GM21367 (cell line): ENCODE results near the gene OR10A6.

Experiments
- ATAC-seq: cut with Tn5 transposase; IDR thresholded peaks from one replicate; pipeline ENCODE4 v1.9.1; 2021; ENCODE audit not compliant: unreplicated experiment

Gene OR10A6

GRCh38 chr11:7931168-7931567 is at the start of gene OR10A6:
OR10A6 (minus strand) TSS chr11:7931268; CDS start chr11:7928662, 2,606 bp downstream.
- ATAC-seq = no peak

GRCh38 chr11:7977232-7977917 is 46.3 kb upstream of the OR10A6 start:
- ATAC-seq = no peak

GRCh38 chr11:7974668-7975067 is 43.6 kb upstream of the OR10A6 start:
- no peak for ATAC-seq

DNA sequence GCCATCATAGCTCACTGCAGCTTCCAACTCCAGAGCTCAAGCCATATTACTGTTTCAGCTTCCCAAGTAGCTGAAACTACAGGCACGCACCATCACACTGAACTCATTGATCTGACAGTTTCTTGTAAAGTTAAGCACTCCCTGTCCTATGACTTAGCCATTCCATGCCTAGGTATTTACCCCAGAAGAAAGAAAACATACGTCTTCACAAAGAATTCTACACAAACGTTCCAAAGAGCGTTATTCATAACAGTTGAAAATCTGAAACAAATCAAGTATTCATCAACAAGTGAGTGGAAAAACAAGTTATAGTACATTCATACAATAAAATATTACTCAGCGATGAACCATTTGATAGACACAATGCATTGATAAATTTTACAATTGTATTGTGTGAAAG is 41.9 kb upstream of the OR10A6 start:
- ATAC-seq = no peak

DNA sequence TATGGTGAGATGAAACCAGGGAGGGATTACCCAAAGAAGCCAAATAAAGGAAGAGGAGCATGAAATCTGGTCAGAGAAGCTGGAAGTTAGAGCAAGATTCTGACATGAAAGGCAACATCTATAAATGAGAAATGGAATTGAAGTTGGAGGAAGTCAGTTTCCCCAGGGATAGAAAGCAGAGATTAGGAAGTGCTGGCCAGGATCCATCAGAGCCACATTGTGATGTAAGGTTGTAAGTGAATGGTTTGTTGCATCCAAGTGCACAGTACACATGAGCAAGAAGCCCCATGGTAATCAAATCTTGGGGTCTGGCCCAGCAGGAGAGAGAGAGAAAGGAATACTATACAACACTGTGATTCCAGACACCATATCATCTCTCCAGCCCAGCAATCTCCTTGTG is 40.8 kb upstream of the OR10A6 start:
- no peak for ATAC-seq

GRCh38 chr11:7969756-7970646 is 38.9 kb upstream of the OR10A6 start:
- no peak for ATAC-seq

- ATAC-seq = no peak
Measured at GRCh38 chr11:7968686-7969085, 37.6 kb upstream of the OR10A6 start.

DNA sequence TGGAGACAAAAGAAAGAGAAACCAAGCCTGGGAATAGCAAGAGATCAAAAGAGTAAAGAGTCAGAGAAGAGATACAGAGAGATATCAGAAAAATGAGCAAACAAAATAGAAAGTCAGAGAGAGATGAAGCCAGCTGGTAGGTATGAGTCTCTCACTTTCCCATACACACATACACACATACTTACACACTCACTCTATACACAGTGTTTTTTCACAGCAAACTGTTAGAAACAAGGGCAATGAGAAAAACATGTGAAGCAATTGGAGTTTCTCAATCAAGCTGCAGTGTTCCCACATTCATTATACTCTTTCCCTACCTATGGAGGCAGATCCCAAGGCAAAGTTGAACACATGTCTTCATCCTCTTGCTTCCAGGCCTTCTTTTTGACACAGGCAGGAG is 36.8 kb upstream of the OR10A6 start:
- no peak for ATAC-seq

DNA sequence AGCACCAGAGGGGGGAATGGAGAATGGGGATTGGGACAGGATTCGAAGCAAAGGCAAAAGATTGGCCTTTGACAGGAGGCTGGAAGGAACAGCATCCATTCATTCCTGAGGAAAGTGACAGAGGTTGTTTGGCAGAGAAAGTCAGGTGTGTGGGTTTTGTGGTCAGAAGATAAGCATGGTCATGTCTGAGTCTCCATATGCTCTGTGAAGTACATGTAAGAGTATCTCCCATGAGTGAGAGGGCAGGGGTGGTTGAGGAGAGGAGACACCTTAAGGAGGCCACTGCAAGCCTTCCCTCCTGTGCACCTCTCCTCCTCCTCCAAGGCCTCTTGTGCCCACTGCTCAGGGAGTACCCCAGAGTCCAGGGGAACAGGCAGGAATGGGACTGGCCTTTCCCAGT is 36.0 kb upstream of the OR10A6 start:
- no peak for ATAC-seq

- ATAC-seq = no peak
Measured at GRCh38 chr11:7965386-7965785, 34.3 kb upstream of the OR10A6 start, which contains the start of gene NLRP10. NLRP10 (minus strand) TSS chr11:7965447; CDS start chr11:7963495, 1,952 bp downstream.

DNA sequence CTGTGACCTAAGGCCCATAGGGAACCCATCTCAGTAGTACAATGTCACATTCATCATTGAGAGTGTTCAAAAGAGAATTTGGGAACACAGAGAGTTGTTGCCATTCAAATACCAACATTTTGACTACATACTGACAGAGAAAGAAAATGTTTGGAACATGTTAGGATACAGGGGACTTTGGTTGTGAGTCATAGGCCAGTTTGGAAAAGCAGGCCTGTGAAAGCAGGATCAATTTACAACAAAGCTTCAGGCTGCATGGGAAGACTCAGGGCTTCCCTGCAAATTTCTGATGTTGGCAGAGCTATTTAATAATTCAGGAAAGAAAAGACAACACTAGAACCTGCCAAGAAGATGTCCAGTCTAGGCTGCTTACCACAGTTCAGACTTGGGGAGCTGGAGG is 33.8 kb upstream of the OR10A6 start:
- ATAC-seq = no peak

DNA sequence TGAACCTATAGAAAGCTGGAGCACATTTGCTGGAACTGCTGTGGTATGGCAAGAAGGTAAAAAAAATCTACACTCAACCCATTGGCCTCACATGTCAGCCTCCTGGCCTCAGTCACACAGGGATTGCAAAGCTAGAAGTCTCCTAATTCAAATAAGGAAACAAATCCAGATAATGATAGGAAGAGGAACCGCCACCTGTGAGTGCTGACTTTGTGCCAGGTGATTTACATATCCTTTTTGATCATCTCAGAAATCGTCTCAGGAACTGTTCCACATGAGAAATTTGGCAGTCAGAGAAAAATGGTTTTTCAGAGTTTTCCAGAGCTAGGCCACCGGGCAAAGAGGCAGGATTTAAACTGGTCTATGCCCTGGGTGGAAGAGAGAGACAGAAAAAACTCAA is 33.2 kb upstream of the OR10A6 start:
- no peak for ATAC-seq

DNA sequence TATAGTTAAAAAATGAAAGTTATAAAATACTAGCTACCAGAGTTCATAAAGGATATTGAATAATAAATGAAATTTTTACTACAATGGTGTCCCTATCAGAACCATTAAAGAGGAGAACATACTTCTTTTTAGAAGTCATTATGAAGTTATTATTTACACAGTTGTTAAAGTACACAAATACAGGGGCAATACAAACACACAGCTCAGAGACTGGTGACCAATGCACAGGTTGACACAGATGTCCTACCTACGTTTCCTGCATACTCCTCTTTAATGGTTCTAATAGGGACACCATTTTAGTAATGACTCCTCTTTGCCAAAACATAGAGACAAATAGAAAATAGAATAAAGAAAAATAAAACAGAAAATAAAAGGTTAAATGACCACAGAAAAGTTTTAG is 24.1 kb upstream of the OR10A6 start:
- ATAC-seq = no peak

DNA sequence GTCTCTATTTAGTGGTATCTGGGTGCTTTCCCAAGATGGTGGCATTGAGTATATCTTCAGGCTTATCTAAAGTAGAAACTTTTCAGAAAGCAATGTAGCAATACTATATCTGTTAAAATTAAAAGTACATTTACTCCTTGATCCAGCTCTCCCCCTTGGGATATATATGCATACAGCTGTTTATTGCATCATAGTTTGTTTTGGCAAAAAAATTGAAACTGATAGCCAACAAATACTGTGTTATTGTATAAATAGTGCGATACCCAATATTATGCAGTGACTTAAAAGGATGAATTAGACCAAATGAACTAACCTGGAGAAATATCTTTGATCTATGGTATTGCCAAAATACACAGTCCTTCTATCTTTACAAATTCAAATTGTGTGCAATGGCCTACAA is 18.9 kb upstream of the OR10A6 start:
- no peak for ATAC-seq

DNA sequence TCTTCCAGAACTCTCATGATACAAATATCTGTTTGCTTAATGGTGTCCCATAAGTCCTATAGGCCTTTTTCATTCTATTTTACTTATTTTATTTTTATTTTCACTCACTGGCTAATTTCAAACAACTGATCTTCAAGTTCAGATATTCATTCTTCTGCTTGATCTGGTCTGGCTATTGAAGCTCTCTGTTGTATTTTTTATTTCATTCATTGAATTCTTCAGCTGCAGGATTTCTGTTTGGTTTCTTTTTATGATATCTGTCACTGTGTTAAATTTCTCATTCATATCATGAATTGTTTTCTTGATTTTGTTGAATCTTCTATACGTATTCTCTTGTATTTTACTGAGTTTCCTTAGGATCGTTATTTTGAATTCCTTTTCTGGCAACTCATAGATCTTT is 13.1 kb upstream of the OR10A6 start:
- ATAC-seq = no peak

GRCh38 chr11:7941608-7942007 is 10.5 kb upstream of the OR10A6 start, which contains the start of gene OR10A3:
OR10A3 (minus strand) TSS chr11:7941708; CDS start chr11:7939520, 2,188 bp downstream.
- no peak for ATAC-seq

- no peak for ATAC-seq
Measured at GRCh38 chr11:7941146-7941545, 10.1 kb upstream of the OR10A6 start.

DNA sequence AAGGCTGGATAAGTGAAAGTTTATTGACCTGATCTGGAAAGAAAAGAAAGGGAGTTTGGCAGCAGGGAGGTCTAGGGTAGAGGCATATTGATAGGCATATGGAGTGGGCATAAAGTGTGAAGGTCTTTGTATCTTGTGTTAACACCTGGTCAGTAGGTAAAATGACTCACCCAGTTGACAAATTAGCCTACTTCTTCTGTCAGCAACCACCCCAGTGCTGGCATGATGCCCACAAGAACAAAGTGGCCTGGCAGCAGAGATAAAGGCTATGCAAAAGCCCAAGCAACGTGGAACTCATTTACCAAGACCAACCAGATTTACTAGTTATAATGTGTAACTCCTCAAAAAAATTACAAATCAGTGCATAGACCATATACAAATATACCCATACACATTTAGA is 5.5 kb upstream of the OR10A6 start:
- ATAC-seq = no peak

GRCh38 chr11:7927635-7928034 is 3.4 kb downstream of the OR10A6 start:
- no peak for ATAC-seq

GRCh38 chr11:7924536-7924935 is 6.5 kb downstream of the OR10A6 start:
- ATAC-seq = no peak

GRCh38 chr11:7918141-7918540 is 12.9 kb downstream of the OR10A6 start:
- ATAC-seq = no peak

DNA sequence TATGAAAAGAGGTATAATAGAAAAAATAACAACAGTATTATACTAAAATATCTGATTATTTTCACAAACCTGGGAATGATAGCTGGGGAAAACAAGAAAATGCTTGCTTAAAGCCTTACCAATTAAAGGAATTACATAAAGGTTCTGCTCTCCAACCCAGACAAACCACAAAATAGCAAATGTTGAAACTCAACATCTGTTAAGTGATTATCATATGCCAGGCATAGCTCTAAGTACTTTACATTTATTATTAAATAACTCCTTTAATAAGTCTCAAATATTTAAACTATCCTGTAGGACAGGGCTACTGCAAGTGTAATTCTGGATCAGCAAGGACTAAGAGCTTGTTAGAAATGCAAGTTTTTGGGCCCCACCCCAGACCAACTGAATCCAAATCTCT is 20.1 kb downstream of the OR10A6 start:
- ATAC-seq = no peak
